H1 (cell line): ENCODE results near the gene SNX25. TPM values are rescaled to one million over a fixed set of nuclear protein-coding genes. Genes with fewer than 3 reads are reported as not detected.

Source experiments
- CTCF ChIA-PET: fragments of 300-600 bp; sonication (Branson Sonifier 250); formaldehyde crosslinking; loops from one replicate; lab custom pipeline; 2021; ENCODE audit not compliant: partially characterized antibody; lab: Charles Lee
- POLR2A ChIA-PET: fragments of 300-600 bp; sonication (Branson Sonifier 250); formaldehyde crosslinking; loops from one replicate; lab custom pipeline; 2021; ENCODE audit warnings: inconsistent platforms; ENCODE audit not compliant: partially characterized antibody; lab: Charles Lee
- DNase-seq, 2 experiments: peaks; one replicate each; pipeline versions ENCODE4 v3.0.0 to v3.0.0-alpha.2; 2010 to 2022; ENCODE audit warnings: low spot score in 2 of 2, low read depth in 1 of 2, mixed read lengths in 1 of 2
- FAIRE-seq: peaks from 2 replicates; lab custom pipeline; 2011; peaks lifted over from hg19 to GRCh38; lab: Jason Lieb, UNC
- H2AFZ ChIP-seq: 2 replicates; pipeline ENCODE4 v1.8.1; 2012; ENCODE audit warnings: low read length, inconsistent platforms
- H2AK5ac ChIP-seq: 2 replicates; pipeline ENCODE4 v1.6.1; 2013; ENCODE audit warnings: low read depth, low read length
- H2BK120ac ChIP-seq: replicated peaks from 2 replicates; pipeline ENCODE3; 2013; ENCODE audit warnings: low read depth, low read length, inconsistent platforms
- H2BK12ac ChIP-seq: 2 replicates; pipeline ENCODE4 v1.6.1; 2013; ENCODE audit warnings: low read depth, low read length
- H2BK15ac ChIP-seq: 2 replicates; pipeline ENCODE4 v1.6.1; 2013; ENCODE audit warnings: low read length
- H2BK20ac ChIP-seq: 2 replicates; pipeline ENCODE4 v1.6.1; 2013; ENCODE audit warnings: low read length
- H2BK5ac ChIP-seq: 2 replicates; pipeline ENCODE4 v1.6.1; 2013; ENCODE audit warnings: low read depth, low read length
- H3K14ac ChIP-seq: 2 replicates; pipeline ENCODE4 v1.6.1; 2013; ENCODE audit warnings: inconsistent platforms; ENCODE audit not compliant: insufficient read length
- H3K18ac ChIP-seq: 2 replicates; pipeline ENCODE4 v1.6.1; 2013; ENCODE audit warnings: low read length; ENCODE audit errors: extremely low read depth
- H3K23ac ChIP-seq: 2 replicates; pipeline ENCODE4 v1.6.1; 2013; ENCODE audit warnings: inconsistent platforms; ENCODE audit not compliant: insufficient read length
- H3K23me2 ChIP-seq: 2 replicates; pipeline ENCODE4 v1.6.1; 2013; ENCODE audit warnings: low read depth, low read length
- H3K27ac ChIP-seq: 2 replicates; pipeline ENCODE4 v1.6.1; 2011; ENCODE audit warnings: low read depth, low read length, inconsistent platforms
- H3K27me3 ChIP-seq, 4 experiments: replicated peaks in 1 of 4; 1 replicate in 1 of 4; 2 replicates in 3 of 4; pipeline versions ENCODE4 v1.6.1 to v1.8.1; 2011 to 2013; ENCODE audit warnings: low read length in 3 of 4, mild to moderate bottlenecking in 3 of 4, inconsistent platforms in 2 of 4, mixed read lengths in 2 of 4, moderate library complexity in 1 of 4; ENCODE audit not compliant: control insufficient read depth in 3 of 4, insufficient read depth in 3 of 4; ENCODE audit errors: extremely low read depth in 1 of 4
- H3K36me3 ChIP-seq, 4 experiments: 2 replicates each; pipeline versions ENCODE4 v1.6.1 to v1.8.1; 2011 to 2013; ENCODE audit warnings: mild to moderate bottlenecking in 4 of 4, low read length in 3 of 4, moderate library complexity in 2 of 4, control low read depth in 1 of 4, inconsistent platforms in 1 of 4; ENCODE audit not compliant: insufficient read depth in 4 of 4, control insufficient read depth in 2 of 4
- H3K4ac ChIP-seq: replicated peaks from 2 replicates; pipeline ENCODE3; 2013; ENCODE audit warnings: low read length, low read depth, mixed read lengths, inconsistent platforms; ENCODE audit not compliant: insufficient read length
- H3K4me1 ChIP-seq, 4 experiments: replicated peaks in 1 of 4; 1 replicate in 1 of 4; 2 replicates in 3 of 4; pipeline versions ENCODE4 v1.6.1 to v1.8.1; 2011 to 2013; ENCODE audit warnings: low read length in 3 of 4, inconsistent platforms in 2 of 4, mixed read lengths in 1 of 4; ENCODE audit not compliant: insufficient read depth in 4 of 4, control insufficient read depth in 3 of 4
- H3K4me2 ChIP-seq, 2 experiments: 2 replicates each; pipeline versions ENCODE4 v1.6.1 to v1.8.1; 2011 to 2013; ENCODE audit warnings: low read depth in 2 of 2, low read length in 2 of 2, control low read depth in 1 of 2, inconsistent platforms in 1 of 2, mild to moderate bottlenecking in 1 of 2; ENCODE audit not compliant: insufficient read depth in 1 of 2
- H3K4me3 ChIP-seq, 4 experiments: fragments of 200-600, 300-600 bp in 1 of 4; sonication (generic), shearing (Covaris generic), sonication (Bioruptor Twin) in 1 of 4; 2 replicates each; pipeline versions ENCODE4 v1.5.1 to v1.8.1; 2011 to 2016; ENCODE audit warnings: low read length in 4 of 4, low read depth in 3 of 4, control low read depth in 2 of 4, inconsistent platforms in 2 of 4, mild to moderate bottlenecking in 2 of 4, mixed read lengths in 1 of 4, moderate library complexity in 1 of 4; ENCODE audit not compliant: insufficient read depth in 2 of 4; ENCODE audit errors: extremely low read depth in 1 of 4
- H3K56ac ChIP-seq: replicated peaks from 2 replicates; pipeline ENCODE3; 2013; ENCODE audit warnings: low read depth, mild to moderate bottlenecking, mixed read lengths, low read length, inconsistent platforms; ENCODE audit not compliant: insufficient read length
- H3K79me1 ChIP-seq: 2 replicates; pipeline ENCODE4 v1.6.1; 2013; ENCODE audit warnings: low read depth, low read length, control low read depth
- H3K79me2 ChIP-seq, 2 experiments: 2 replicates each; pipeline versions ENCODE4 v1.6.1 to v1.8.1; 2012 to 2013; ENCODE audit warnings: low read length in 2 of 2, mild to moderate bottlenecking in 2 of 2, inconsistent platforms in 1 of 2; ENCODE audit not compliant: insufficient read depth in 2 of 2, control insufficient read depth in 1 of 2
- H3K9ac ChIP-seq, 4 experiments: replicated peaks in 1 of 4; 1 replicate in 1 of 4; 2 replicates in 3 of 4; pipeline versions ENCODE4 v1.6.1 to v1.8.1; 2011 to 2013; ENCODE audit warnings: low read depth in 3 of 4, low read length in 3 of 4, control low read depth in 2 of 4, mild to moderate bottlenecking in 2 of 4, moderate library complexity in 2 of 4, inconsistent platforms in 1 of 4; ENCODE audit errors: extremely low read depth in 1 of 4
- H3K9me3 ChIP-seq, 2 experiments: 2 replicates each; pipeline versions ENCODE4 v1.6.1 to v1.8.1; 2012 to 2013; ENCODE audit warnings: mild to moderate bottlenecking in 2 of 2, moderate library complexity in 2 of 2, control low read depth in 1 of 2, inconsistent platforms in 1 of 2, low read depth in 1 of 2, low read length in 1 of 2, mixed read lengths in 1 of 2; ENCODE audit not compliant: insufficient read depth in 2 of 2
- H4K20me1 ChIP-seq, 2 experiments: replicated peaks in 1 of 2; 2 replicates each; pipeline versions ENCODE3 to v1.8.1; 2011 to 2013; ENCODE audit warnings: inconsistent platforms in 2 of 2, low read length in 2 of 2, mild to moderate bottlenecking in 1 of 2; ENCODE audit not compliant: insufficient read depth in 2 of 2, control insufficient read depth in 1 of 2
- H4K5ac ChIP-seq: 2 replicates; pipeline ENCODE4 v1.6.1; 2013; ENCODE audit warnings: low read length, low read depth, mixed read lengths, inconsistent platforms; ENCODE audit not compliant: insufficient read length
- H4K8ac ChIP-seq: 2 replicates; pipeline ENCODE4 v1.8.0; 2013; ENCODE audit warnings: mild to moderate bottlenecking, moderate library complexity, low read length, inconsistent platforms; ENCODE audit not compliant: insufficient read depth; ENCODE audit errors: extremely low read depth
- H4K91ac ChIP-seq: replicated peaks from 2 replicates; pipeline ENCODE3; 2013; ENCODE audit warnings: low read length, mixed read lengths, inconsistent platforms; ENCODE audit not compliant: insufficient read length
- ATF3 ChIP-seq: IDR thresholded peaks from 2 replicates; pipeline ENCODE4 v1.6.1; 2011; ENCODE audit warnings: low read depth, mild to moderate bottlenecking, low read length; ENCODE audit not compliant: insufficient read depth
- BCL11A ChIP-seq, 2 experiments: IDR thresholded peaks; one replicate each; pipeline ENCODE4 v1.6.1; 2011; ENCODE audit warnings: low read depth in 2 of 2, low read length in 2 of 2, mild to moderate bottlenecking in 2 of 2
- CBX5 ChIP-seq: fragments of 300-800, 300-1000 bp; sonication (generic); IDR thresholded peaks from 2 replicates; pipeline ENCODE4 v1.7.1; 2016; ENCODE audit warnings: antibody characterized with exemption, low read length, low read depth
- CBX8 ChIP-seq: fragments of 300-800, 300-1000 bp; sonication (generic); IDR thresholded peaks from 2 replicates; pipeline ENCODE4 v1.7.1; 2016; ENCODE audit warnings: low read depth, low read length, borderline replicate concordance
- E2F6 ChIP-seq: IDR thresholded peaks from 2 replicates; pipeline ENCODE4 v1.6.1; 2012; ENCODE audit warnings: inconsistent platforms
- JUND ChIP-seq: IDR thresholded peaks from 2 replicates; pipeline ENCODE4 v1.6.1; 2011; ENCODE audit warnings: mild to moderate bottlenecking, improper control_type of control experiment, low read length
- NRF1 ChIP-seq: IDR thresholded peaks from 2 replicates; pipeline ENCODE4 v1.6.1; 2011; ENCODE audit warnings: mild to moderate bottlenecking, low read depth, low read length, improper control_type of control experiment
- POLR2A ChIP-seq, 2 experiments: IDR thresholded peaks; 1 replicate in 1 of 2; 2 replicates in 1 of 2; pipeline ENCODE4 v1.6.1; 2011; ENCODE audit warnings: low read depth in 2 of 2, low read length in 2 of 2, mild to moderate bottlenecking in 2 of 2; ENCODE audit errors: control extremely low read depth in 1 of 2
- RAD21 ChIP-seq, 2 experiments: IDR thresholded peaks in 1 of 2; conservative IDR thresholded peaks in 1 of 2; 2 replicates each; pipeline ENCODE4 v1.6.1; 2011; ENCODE audit warnings: low read depth in 2 of 2, low read length in 2 of 2, improper control_type of control experiment in 1 of 2, inconsistent platforms in 1 of 2, mild to moderate bottlenecking in 1 of 2, moderate library complexity in 1 of 2
- SIX5 ChIP-seq: IDR thresholded peaks from 2 replicates; pipeline ENCODE4 v1.6.1; 2011; ENCODE audit warnings: mild to moderate bottlenecking, low read depth, low read length
- SRF ChIP-seq: IDR thresholded peaks from 2 replicates; pipeline ENCODE4 v1.6.1; 2011; ENCODE audit warnings: mild to moderate bottlenecking, low read depth, low read length, moderate library complexity
- TAF1 ChIP-seq: IDR thresholded peaks from 2 replicates; pipeline ENCODE4 v1.6.1; 2011; ENCODE audit warnings: mild to moderate bottlenecking, low read depth, low read length
- TEAD4 ChIP-seq: IDR thresholded peaks from 2 replicates; pipeline ENCODE4 v1.6.1; 2012; ENCODE audit warnings: low read depth, low read length, inconsistent platforms, mixed read lengths
- YY1 ChIP-seq: IDR thresholded peaks from 2 replicates; pipeline ENCODE4 v1.6.1; 2011; ENCODE audit warnings: low read depth, mild to moderate bottlenecking, low read length
- WGBS, 2 experiments: shearing (Covaris generic) in 1 of 2; methylation state at CpG; one replicate each; pipeline versions ENCODE4 v1.1.6 to v1.1.7; 2013 to 2015; ENCODE audit warnings: low lambda C conversion rate in 2 of 2, mixed read lengths in 2 of 2, inconsistent platforms in 1 of 2, low coverage in 1 of 2, missing lambda C conversion rate in 1 of 2; ENCODE audit not compliant: insufficient replicate concordance in 2 of 2, insufficient coverage in 1 of 2, insufficient read length in 1 of 2; ENCODE audit errors: extremely low coverage in 1 of 2, missing lambda C conversion rate in 1 of 2; 5-methylcytosine and 5-hydroxymethylcytosine counted together
- polyA plus RNA-seq, 7 experiments: library from polyadenylated mRNA; depleted of rRNA in 3 of 7; stranded (reverse) in 5 of 7; unstranded in 2 of 7; fragments of >200 nt in 5 of 7; fragments of 200-250 nt in 2 of 7; gene quantifications; 1 replicate in 5 of 7; 2 replicates in 1 of 7; 4 replicates in 1 of 7; pipeline versions ENCODE4 v1.2.1 to v1.2.3, GENCODE V29; 2011 to 2013; ENCODE audit warnings: missing spikeins in 2 of 7, mixed read lengths in 2 of 7
- total RNA-seq: library from RNA; stranded (reverse); fragmentation: NEBNext Ultra II Directional; extraction: Animal tissue kit (Norgen Biotek cat#: 25700); gene quantifications from 2 replicates; pipeline ENCODE4 v1.2.1, GENCODE V29; 2021

SNX25 gene
- total and polyA plus RNA-seq, 2 of the 8 experiments (the other 6 are each of a cell fraction or from before 2014, with no cell fraction given) = 5.4 to 19.9 TPM

GRCh38 chr4:185272245-185272644 lies 62.8 kb downstream of the SNX25 start:
- Histone ChIP-seq H3K27me3 (no peaks in the 10 kb centered on the region), H3K14ac (no peak overlapping the region), H3K23me2 (no peaks in the 10 kb centered on the region), H4K20me1 (no peaks in the 10 kb centered on the region), H2BK12ac (no peak overlapping the region), H2BK20ac (no peak overlapping the region), H3K36me3 (peaks cover 0 to 15% (median 2%) of the 10 kb centered on the region in 4 experiments; a peak in 4 of 8 replicates), H2BK15ac (no peak overlapping the region), H4K8ac (no peak overlapping the region), H2AK5ac (no peak overlapping the region), H3K79me1 (peaks cover 2% of the 10 kb centered on the region; the same call in 1 of the 2 replicates), H3K79me2 (no peaks in the 10 kb centered on the region), H3K56ac (no peak overlapping the region), H4K5ac (no peak overlapping the region), H3K23ac (no peak overlapping the region), H3K18ac (no peak overlapping the region), H4K91ac (no peak overlapping the region), H3K4me1 (peaks cover 0 to 7% (median 2%) of the 10 kb centered on the region in 4 experiments; a peak in 3 of 7 replicates), H2AFZ (no peak overlapping the region), H3K9ac (no peak overlapping the region), H3K4me2 (no peak overlapping the region), H3K4me3 (no peak overlapping the region), H2BK120ac (no peak overlapping the region), H3K4ac (no peak overlapping the region), H2BK5ac (no peak overlapping the region), H3K27ac (no peak overlapping the region), H3K9me3 (no peaks in the 10 kb centered on the region)
- FAIRE-seq (no peak), DNase-seq (no peak)
- ChIA-PET POLR2A (interaction anchor here (0.7 to 1.8 kb wide), 2 partner anchors 9 to 542 kb away, joined by 3 to 5 read pairs; no protein-coding TSS in a partner anchor), CTCF (interaction anchor here (0.7 to 2.2 kb wide), 5 partner anchors 15 to 1020 kb away, joined by 3 to 6 read pairs (median 3); no protein-coding TSS in a partner anchor)
- 83% methylated on average over 6 of the region's 6 CpGs; no CpG with 5 or more reads in 1 of the 2 experiments for WGBS, 2 experiments
- TF ChIP-seq TEAD4 (no peak), POLR2A (IDR thresholded peaks at IDR 0.05; ENCODE audit: control extremely low read depth in 1 of 2, low read depth in 2 of 2, low read length in 2 of 2) (no peak), SRF (no peak), RAD21 (IDR thresholded peaks at IDR 0.05 in 1 of 2, conservative IDR thresholded peaks at IDR 0.05 in 1 of 2; ENCODE audit: low read depth in 2 of 2, low read length in 2 of 2) (no peak), JUND (no peak), SIX5 (no peak), TAF1 (no peak), NRF1 (no peak), CBX8 (no peak), CBX5 (no peak), YY1 (no peak), ATF3 (no peak), E2F6 (no peak), BCL11A (IDR thresholded peaks at IDR 0.05; ENCODE audit: low read depth in 2 of 2, low read length in 2 of 2) (no peak)
